Spinal cord (tissue), 10 donors: Measurements from ENCODE around the gene RNF141. TPM values are rescaled to one million over a fixed set of nuclear protein-coding genes. Genes with fewer than 3 reads are reported as not detected.
A peak's percentile ranks its signal among the peaks of the same experiment; 100 is the strongest.

Source experiments
- DNase-seq, 6 donors: peaks; one replicate each; pipeline versions ENCODE4 v3.0.0 to v3.0.0-alpha.2; 2013 to 2015; ENCODE audit warnings: low spot score in 6 of 6, low read depth in 4 of 6
- H3K27ac ChIP-seq: one replicate; pipeline ENCODE4 v1.5.1; 2013; ENCODE audit warnings: low read depth, low read length, control low read depth
- H3K27me3 ChIP-seq: one replicate; pipeline ENCODE4 v1.6.1; 2013; ENCODE audit warnings: low read length; ENCODE audit not compliant: control insufficient read depth, insufficient read depth
- H3K36me3 ChIP-seq: one replicate; pipeline ENCODE4 v1.6.1; 2013; ENCODE audit warnings: low read length; ENCODE audit not compliant: control insufficient read depth, insufficient read depth
- H3K4me1 ChIP-seq: one replicate; pipeline ENCODE4 v1.6.1; 2013; ENCODE audit warnings: low read length; ENCODE audit not compliant: control insufficient read depth, insufficient read depth
- H3K4me3 ChIP-seq: one replicate; pipeline ENCODE4 v1.5.1; 2013; ENCODE audit warnings: low read depth, low read length, control low read depth
- H3K9me3 ChIP-seq: one replicate; pipeline ENCODE4 v1.6.1; 2013; ENCODE audit warnings: low read length; ENCODE audit not compliant: control insufficient read depth, insufficient read depth
- WGBS: methylation state at CpG from one replicate; pipeline ENCODE4 v1.1.5; 2013; ENCODE audit warnings: missing lambda C conversion rate; ENCODE audit not compliant: insufficient coverage; 5-methylcytosine and 5-hydroxymethylcytosine counted together
- polyA plus RNA-seq, 2 donors: library from polyadenylated mRNA; unstranded; fragments of 120-200 nt; gene quantifications; one replicate each; pipeline ENCODE4 v1.2.1, GENCODE V29; 2013; ENCODE audit not compliant: insufficient read length in 2 of 2
- total RNA-seq, 2 donors: library from RNA; depleted of rRNA in 1 of 2; stranded (reverse); fragments of 120-200 nt in 1 of 2; fragments of >200 nt in 1 of 2; gene quantifications; one replicate each; pipeline versions ENCODE4 v1.2.3 to v1.2.4, GENCODE V29; 2013 to 2014
- donor health status: healthy.

Gene RNF141
- total and polyA plus RNA-seq, 4 donors, result 51.6 to 91.2 (median 68.0) TPM

GRCh38 chr11:10576035-10576398 is 35.0 kb upstream of the RNF141 start:
- Histone ChIP-seq H3K27ac (no peak overlapping the region), H3K4me3 (no peak overlapping the region), H3K9me3 (no peaks in the 10 kb centered on the region), H3K36me3 (peaks cover 2% of the 10 kb centered on the region), H3K27me3 (no peaks in the 10 kb centered on the region), H3K4me1 (no peaks in the 10 kb centered on the region)
- WGBS, result 93% methylated on average over 4 of the region's 4 CpGs
- no peak for DNase-seq

GRCh38 chr11:10575346-10576034 is 34.5 kb upstream of the RNF141 start:
- Histone ChIP-seq H3K27ac (no peak overlapping the region), H3K9me3 (no peaks in the 10 kb centered on the region), H3K4me3 (no peak overlapping the region), H3K4me1 (no peaks in the 10 kb centered on the region), H3K36me3 (peaks cover 2% of the 10 kb centered on the region), H3K27me3 (no peaks in the 10 kb centered on the region)
- no peak for DNase-seq
- no CpG with 5 or more reads among the region's 3 CpGs for WGBS

GRCh38 chr11:10573556-10573955 is 32.6 kb upstream of the RNF141 start:
- no peak overlapping the region for H3K27ac ChIP-seq
- H3K27me3 ChIP-seq, result no peaks in the 10 kb centered on the region
- H3K4me1 ChIP-seq, result no peaks in the 10 kb centered on the region
- no peaks in the 10 kb centered on the region for H3K9me3 ChIP-seq
- DNase-seq, result no peak
- WGBS, result 80% methylated on average over 2 of the region's 3 CpGs
- peaks cover 2% of the 10 kb centered on the region for H3K36me3 ChIP-seq
- no peak overlapping the region for H3K4me3 ChIP-seq

- no peak for DNase-seq
- Histone ChIP-seq H3K4me3 (no peak overlapping the region), H3K27ac (no peak overlapping the region), H3K36me3 (peaks cover 2% of the 10 kb centered on the region), H3K9me3 (no peaks in the 10 kb centered on the region), H3K27me3 (no peaks in the 10 kb centered on the region), H3K4me1 (no peaks in the 10 kb centered on the region)
These were observed 32.0 kb upstream of the RNF141 start for GRCh38 chr11:10573028-10573427.

- no peaks in the 10 kb centered on the region for H3K27me3 ChIP-seq
- DNase-seq, result no peak
- no peak overlapping the region for H3K27ac ChIP-seq
- 93% methylated on average over 2 of the region's 2 CpGs for WGBS
- no peak overlapping the region for H3K4me3 ChIP-seq
- no peaks in the 10 kb centered on the region for H3K4me1 ChIP-seq
- peaks cover 2% of the 10 kb centered on the region for H3K36me3 ChIP-seq
- H3K9me3 ChIP-seq, result no peaks in the 10 kb centered on the region
These were observed 31.5 kb upstream of the RNF141 start for GRCh38 chr11:10572533-10572932.

- WGBS, result 82% methylated on average over 5 of the region's 7 CpGs
- H3K4me1 ChIP-seq, result no peaks in the 10 kb centered on the region
- no peak within 1 kb of the TSS for H3K4me3 ChIP-seq
- peak within 1 kb of the TSS; percentile 4 for H3K27ac ChIP-seq
- no peaks in the 10 kb centered on the region for H3K9me3 ChIP-seq
- H3K27me3 ChIP-seq, result no peaks in the 10 kb centered on the region
- peak in 1 of 6 donors; percentile 24 for DNase-seq
- H3K36me3 ChIP-seq, result no peaks in the 10 kb centered on the region
These were observed 27.5 kb upstream of the RNF141 start, which contains the start of gene LYVE1 for GRCh38 chr11:10568486-10568941. Gene LYVE1, minus strand, starts transcription at chr11:10568665. Its CDS starts 133 bp downstream, at chr11:10568532.

- DNase-seq, result peak in 1 of 6 donors; percentile 28
- WGBS, result 100% methylated on average over 1 of the region's 2 CpGs
- H3K9me3 ChIP-seq, result no peaks in the 10 kb centered on the region
- no peaks in the 10 kb centered on the region for H3K36me3 ChIP-seq
- H3K27me3 ChIP-seq, result no peaks in the 10 kb centered on the region
- no peak overlapping the region for H3K27ac ChIP-seq
- no peak overlapping the region for H3K4me3 ChIP-seq
- no peaks in the 10 kb centered on the region for H3K4me1 ChIP-seq
These were observed 26.5 kb upstream of the RNF141 start for GRCh38 chr11:10567446-10567845.

GRCh38 chr11:10566257-10566957 is 25.4 kb upstream of the RNF141 start:
- DNase-seq, result no peak
- no peaks in the 10 kb centered on the region for H3K4me1 ChIP-seq
- WGBS, result 90% methylated on average over 4 of the region's 6 CpGs
- H3K27me3 ChIP-seq, result no peaks in the 10 kb centered on the region
- no peak overlapping the region for H3K4me3 ChIP-seq
- no peaks in the 10 kb centered on the region for H3K9me3 ChIP-seq
- no peaks in the 10 kb centered on the region for H3K36me3 ChIP-seq
- no peak overlapping the region for H3K27ac ChIP-seq

- H3K9me3 ChIP-seq, result no peaks in the 10 kb centered on the region
- no peak overlapping the region for H3K4me3 ChIP-seq
- H3K36me3 ChIP-seq, result no peaks in the 10 kb centered on the region
- H3K4me1 ChIP-seq, result no peaks in the 10 kb centered on the region
- H3K27ac ChIP-seq, result no peak overlapping the region
- 100% methylated on average over 1 of the region's 4 CpGs for WGBS
- H3K27me3 ChIP-seq, result no peaks in the 10 kb centered on the region
- no peak for DNase-seq
These were observed 24.5 kb upstream of the RNF141 start for GRCh38 chr11:10565493-10565892.
